Stimulated activated naive CD4-positive, alpha-beta T cell treated with Interleukin-2 at 50 U/mL for 16 hours (primary cell): Measurements from ENCODE around the gene RNF214.
"Not testable (repeated sequence)": the region's sequence is repeated elsewhere in the genome, so short reads cannot be mapped to it uniquely, and the experiment has no call there.

Experiments
- DNase-seq: peaks from one replicate; lab custom pipeline; 2025; lab: John Stamatoyannopoulos, UW

RNF214 gene

GRCh38 chr11:117232092-117232878, at the start of gene RNF214:
RNF214 (plus strand) TSS chr11:117232671; CDS start chr11:117234273, 1,602 bp downstream.
- peak; percentile 68 for DNase-seq

GRCh38 chr11:117183178-117183577, 49.3 kb upstream of the RNF214 start:
- DNase-seq, result not testable (repeated sequence)

GRCh38 chr11:117183724-117184349, 48.6 kb upstream of the RNF214 start:
- no peak for DNase-seq

GRCh38 chr11:117185736-117186430, 46.6 kb upstream of the RNF214 start:
- no peak for DNase-seq

GRCh38 chr11:117186431-117186761, 46.1 kb upstream of the RNF214 start:
- no peak for DNase-seq

- no peak for DNase-seq
Observed at GRCh38 chr11:117187007-117187406, 45.5 kb upstream of the RNF214 start.

- no peak for DNase-seq
Observed at GRCh38 chr11:117187428-117187798, 45.1 kb upstream of the RNF214 start.

GRCh38 chr11:117187799-117188481, 44.5 kb upstream of the RNF214 start:
- no peak for DNase-seq

GRCh38 chr11:117188620-117189081, 43.8 kb upstream of the RNF214 start:
- no peak for DNase-seq

GRCh38 chr11:117189191-117189940, 43.1 kb upstream of the RNF214 start:
- no peak for DNase-seq

- no peak for DNase-seq
Observed at GRCh38 chr11:117189941-117190544, 42.4 kb upstream of the RNF214 start.

- DNase-seq, result no peak
Observed at GRCh38 chr11:117191680-117192400, 40.6 kb upstream of the RNF214 start.

GRCh38 chr11:117192401-117192875, 40.0 kb upstream of the RNF214 start:
- no peak for DNase-seq

- DNase-seq, result no peak
Observed at GRCh38 chr11:117193130-117194020, 39.1 kb upstream of the RNF214 start.

GRCh38 chr11:117194267-117194666, 38.2 kb upstream of the RNF214 start:
- no peak for DNase-seq

- no peak for DNase-seq
Observed at GRCh38 chr11:117195258-117195657, 37.2 kb upstream of the RNF214 start.

- DNase-seq, result no peak
Observed at GRCh38 chr11:117195761-117196160, 36.7 kb upstream of the RNF214 start.

- no peak for DNase-seq
Observed at GRCh38 chr11:117197006-117197405, 35.5 kb upstream of the RNF214 start.
